ENCODE results near the gene TMCC2. TPM values are rescaled to one million over a fixed set of nuclear protein-coding genes. Genes with fewer than 3 reads are reported as not detected.

TMCC2 gene
- polyA plus RNA-seq, 1 experiment = 3.4 TPM

GRCh38 chr1:205256951-205257625 lies 29.3 kb downstream of the TMCC2 start:
- no peak for DNase-seq (ENCODE audit: low read depth)
- CTCF ChIA-PET = interaction anchor here (0.7 to 10.8 kb wide), 46 partner anchors 8 to 450 kb away, joined by 3 to 139 read pairs (median 7); partner anchors contain the start of genes NUAK2, RBBP5 and TMCC2
- H3K4me3 ChIP-seq (ENCODE audit: low read depth, low read length) = no peak overlapping the region
- POLR2A ChIA-PET = no interaction called here
- TF ChIP-seq CTCF (IDR thresholded peaks at IDR 0.05; ENCODE audit: insufficient read depth, low read depth, low read length) = no peak
- no peaks in the 10 kb centered on the region for H3K36me3 ChIP-seq (ENCODE audit: control insufficient read depth, insufficient read depth, low read length)
- H3K27me3 ChIP-seq (ENCODE audit: control insufficient read depth, insufficient read depth, low read length) = no peaks in the 10 kb centered on the region

GRCh38 chr1:205257735-205258134 lies 30.0 kb downstream of the TMCC2 start:
- DNase-seq (ENCODE audit: low read depth) = no peak
- Histone ChIP-seq H3K4me3 (ENCODE audit: low read depth, low read length) (no peak overlapping the region), H3K36me3 (ENCODE audit: control insufficient read depth, insufficient read depth, low read length) (no peaks in the 10 kb centered on the region), H3K27me3 (ENCODE audit: control insufficient read depth, insufficient read depth, low read length) (no peaks in the 10 kb centered on the region)
- ChIA-PET POLR2A (no interaction called here), CTCF (interaction anchor here (1.1 to 10.8 kb wide), 13 partner anchors 13 to 451 kb away, joined by 3 to 139 read pairs (median 34); partner anchors contain the start of genes RBBP5 and TMCC2)
- no peak for TF ChIP-seq CTCF (IDR thresholded peaks at IDR 0.05; ENCODE audit: insufficient read depth, low read depth, low read length)

- Histone ChIP-seq H3K27me3 (ENCODE audit: control insufficient read depth, insufficient read depth, low read length) (no peaks in the 10 kb centered on the region), H3K36me3 (ENCODE audit: control insufficient read depth, insufficient read depth, low read length) (no peaks in the 10 kb centered on the region), H3K4me3 (ENCODE audit: low read depth, low read length) (no peak overlapping the region)
- TF ChIP-seq CTCF (IDR thresholded peaks at IDR 0.05; ENCODE audit: insufficient read depth, low read depth, low read length) = no peak
- no peak for DNase-seq (ENCODE audit: low read depth)
- ChIA-PET CTCF (interaction anchor here (0.6 to 10.8 kb wide), 11 partner anchors 13 to 451 kb away, joined by 3 to 139 read pairs (median 44); partner anchors contain the start of gene TMCC2), POLR2A (no interaction called here)
Measured at GRCh38 chr1:205258261-205258691, 30.5 kb downstream of the TMCC2 start.

GRCh38 chr1:205258719-205259118 lies 31.0 kb downstream of the TMCC2 start:
- no peak for TF ChIP-seq CTCF (IDR thresholded peaks at IDR 0.05; ENCODE audit: insufficient read depth, low read depth, low read length)
- no peaks in the 10 kb centered on the region for H3K27me3 ChIP-seq (ENCODE audit: control insufficient read depth, insufficient read depth, low read length)
- DNase-seq (ENCODE audit: low read depth) = no peak
- no peaks in the 10 kb centered on the region for H3K36me3 ChIP-seq (ENCODE audit: control insufficient read depth, insufficient read depth, low read length)
- H3K4me3 ChIP-seq (ENCODE audit: low read depth, low read length) = no peak overlapping the region
- POLR2A ChIA-PET = no interaction called here
- CTCF ChIA-PET = interaction anchor here (0.6 to 10.8 kb wide), 11 partner anchors 14 to 452 kb away, joined by 3 to 139 read pairs (median 44); partner anchors contain the start of gene TMCC2

- no peak for DNase-seq (ENCODE audit: low read depth)
- Histone ChIP-seq H3K27me3 (ENCODE audit: control insufficient read depth, insufficient read depth, low read length) (no peaks in the 10 kb centered on the region), H3K4me3 (ENCODE audit: low read depth, low read length) (no peak overlapping the region), H3K36me3 (ENCODE audit: control insufficient read depth, insufficient read depth, low read length) (no peaks in the 10 kb centered on the region)
- ChIA-PET POLR2A (no interaction called here), CTCF (interaction anchor here (0.6 to 10.8 kb wide), 10 partner anchors 13 to 452 kb away, joined by 3 to 139 read pairs (median 4); partner anchors contain the start of gene TMCC2)
- no peak for TF ChIP-seq CTCF (IDR thresholded peaks at IDR 0.05; ENCODE audit: insufficient read depth, low read depth, low read length)
Measured at GRCh38 chr1:205259324-205259832, 31.6 kb downstream of the TMCC2 start.
